KMS-11 (cell line): Measurements from ENCODE around the gene TGFA.

Experiments used
- H2AFZ ChIP-seq: fragments of 200-600 bp; sonication (generic); 2 replicates; pipeline ENCODE4 v1.6.1; 2016; ENCODE audit warnings: antibody characterized with exemption, mixed run types, low read depth
- H3K27ac ChIP-seq: fragments of 200-600 bp; sonication (generic); 2 replicates; pipeline ENCODE4 v1.6.1; 2016; ENCODE audit warnings: mild to moderate bottlenecking, mixed run types
- H3K27me3 ChIP-seq: fragments of 200-600 bp; sonication (generic); 2 replicates; pipeline ENCODE4 v1.6.1; 2017; ENCODE audit warnings: mild to moderate bottlenecking, low read depth, mixed run types, moderate library complexity; ENCODE audit not compliant: insufficient read depth
- H3K36me3 ChIP-seq: fragments of 200-600 bp; sonication (generic); 2 replicates; pipeline ENCODE4 v1.6.1; 2017; ENCODE audit warnings: mild to moderate bottlenecking, mixed run types; ENCODE audit not compliant: insufficient read depth
- H3K4me1 ChIP-seq: fragments of 200-600 bp; sonication (generic); 2 replicates; pipeline ENCODE4 v1.6.1; 2016; ENCODE audit warnings: mild to moderate bottlenecking, low read depth, mixed run types; ENCODE audit not compliant: poor library complexity, severe bottlenecking
- H3K4me2 ChIP-seq: fragments of 200-600 bp; sonication (generic); 2 replicates; pipeline ENCODE4 v1.7.0; 2016; ENCODE audit warnings: mild to moderate bottlenecking, mixed run types
- H3K4me3 ChIP-seq: fragments of 200-600 bp; sonication (generic); IDR thresholded peaks from 2 replicates; pipeline ENCODE4 v1.6.1; 2017; ENCODE audit warnings: low read depth, low read length, mixed read lengths; ENCODE audit not compliant: insufficient read depth
- H3K79me2 ChIP-seq: fragments of 200-600 bp; sonication (generic); 2 replicates; pipeline ENCODE4 v1.6.1; 2016; ENCODE audit warnings: low read depth, mixed run types; ENCODE audit not compliant: insufficient read depth
- H3K9ac ChIP-seq: fragments of 200-600 bp; sonication (generic); 2 replicates; pipeline ENCODE4 v1.6.1; 2016; ENCODE audit warnings: mild to moderate bottlenecking, mixed run types
- H4K20me1 ChIP-seq: fragments of 200-600 bp; sonication (generic); 2 replicates; pipeline ENCODE4 v1.6.1; 2016; ENCODE audit warnings: mild to moderate bottlenecking, mixed run types; ENCODE audit not compliant: insufficient read depth
- TF ChIP-seq, protein P1 (sequence below): fragments of 200-600 bp; sonication (generic); conservative IDR thresholded peaks from 2 replicates; pipeline ENCODE4 v1.6.1; 2017; ENCODE audit warnings: low read depth, mild to moderate bottlenecking, antibody characterized with exemption, low read length, moderate library complexity, mixed read lengths

The TGFA gene

DNA sequence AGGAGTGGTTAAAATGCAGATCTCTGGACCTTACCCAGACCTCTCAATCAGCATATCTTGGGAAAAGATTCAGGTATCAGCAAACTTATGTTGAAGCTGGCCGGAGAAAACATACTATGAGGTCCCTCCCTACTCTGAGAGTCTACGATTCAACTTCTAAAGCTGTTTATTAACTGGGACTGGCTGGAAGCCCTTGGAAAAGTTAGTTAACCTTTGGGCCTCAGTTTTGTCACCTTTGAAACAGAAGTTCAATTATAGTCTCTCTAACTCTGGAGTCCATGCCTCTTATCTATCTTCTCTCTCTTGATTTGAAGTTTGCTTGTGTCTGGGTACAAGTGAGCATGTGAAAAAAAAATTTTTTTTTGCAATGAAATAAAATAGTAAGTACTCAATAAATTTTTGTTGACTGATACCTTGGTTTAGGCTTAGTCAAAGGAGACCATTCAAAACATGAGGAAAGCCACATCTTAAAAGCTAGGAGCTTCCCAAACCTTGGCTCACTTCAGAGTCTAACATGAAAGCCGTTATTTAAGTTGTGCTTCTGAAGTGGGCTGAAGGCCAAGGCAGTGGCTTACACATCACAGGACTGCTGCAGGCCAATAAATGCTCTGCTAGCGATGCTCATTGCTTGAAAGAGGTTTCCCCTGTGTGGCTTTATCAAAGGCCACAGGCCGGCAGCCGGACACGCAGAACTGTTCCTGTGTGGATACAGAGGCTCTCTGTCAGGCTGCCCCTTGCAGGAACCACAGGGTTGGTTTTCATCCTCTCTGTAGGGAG, 141.1 kb downstream of the TGFA start:
- Histone ChIP-seq H3K79me2 (no peaks in the 10 kb centered on the region), H2AFZ (no peak overlapping the region), H3K36me3 (no peaks in the 10 kb centered on the region), H3K27me3 (no peaks in the 10 kb centered on the region), H3K4me2 (no peak overlapping the region), H3K27ac (no peak overlapping the region), H4K20me1 (no peaks in the 10 kb centered on the region), H3K4me3 (no peak overlapping the region), H3K9ac (no peak overlapping the region), H3K4me1 (no peaks in the 10 kb centered on the region)
- TF ChIP-seq, protein P1, sequence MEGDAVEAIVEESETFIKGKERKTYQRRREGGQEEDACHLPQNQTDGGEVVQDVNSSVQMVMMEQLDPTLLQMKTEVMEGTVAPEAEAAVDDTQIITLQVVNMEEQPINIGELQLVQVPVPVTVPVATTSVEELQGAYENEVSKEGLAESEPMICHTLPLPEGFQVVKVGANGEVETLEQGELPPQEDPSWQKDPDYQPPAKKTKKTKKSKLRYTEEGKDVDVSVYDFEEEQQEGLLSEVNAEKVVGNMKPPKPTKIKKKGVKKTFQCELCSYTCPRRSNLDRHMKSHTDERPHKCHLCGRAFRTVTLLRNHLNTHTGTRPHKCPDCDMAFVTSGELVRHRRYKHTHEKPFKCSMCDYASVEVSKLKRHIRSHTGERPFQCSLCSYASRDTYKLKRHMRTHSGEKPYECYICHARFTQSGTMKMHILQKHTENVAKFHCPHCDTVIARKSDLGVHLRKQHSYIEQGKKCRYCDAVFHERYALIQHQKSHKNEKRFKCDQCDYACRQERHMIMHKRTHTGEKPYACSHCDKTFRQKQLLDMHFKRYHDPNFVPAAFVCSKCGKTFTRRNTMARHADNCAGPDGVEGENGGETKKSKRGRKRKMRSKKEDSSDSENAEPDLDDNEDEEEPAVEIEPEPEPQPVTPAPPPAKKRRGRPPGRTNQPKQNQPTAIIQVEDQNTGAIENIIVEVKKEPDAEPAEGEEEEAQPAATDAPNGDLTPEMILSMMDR = no peak

DNA sequence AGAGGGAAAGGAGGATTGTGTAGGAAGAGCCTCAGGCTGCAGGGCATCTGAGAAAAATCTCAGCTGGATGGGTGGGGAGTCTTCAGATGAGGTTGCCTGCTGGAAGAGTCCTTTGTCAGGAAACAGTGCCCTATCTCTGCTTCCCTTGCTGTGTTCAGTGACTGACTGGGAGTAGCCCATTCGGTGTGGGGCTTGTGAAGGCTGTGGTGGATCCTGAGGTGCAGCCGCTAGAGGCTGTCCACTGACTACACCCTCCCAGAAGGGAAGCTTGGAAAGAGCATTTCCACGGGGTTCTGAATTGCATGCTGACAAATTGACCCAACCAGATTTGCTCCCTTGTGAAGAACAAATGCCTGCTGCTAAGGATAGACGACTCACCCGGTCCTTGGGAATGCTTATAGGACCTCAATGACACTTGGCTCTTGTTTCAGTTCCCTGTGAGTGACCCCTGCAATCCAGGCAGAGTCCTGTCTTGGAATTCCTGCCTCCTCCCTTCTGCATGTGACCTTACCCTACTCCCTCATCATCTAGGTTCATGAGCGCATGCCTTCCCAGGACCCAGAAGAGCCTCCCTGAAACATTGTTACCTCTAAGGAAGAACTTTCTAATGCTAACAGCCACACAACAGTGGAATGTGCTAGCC, 142.0 kb downstream of the TGFA start:
- H3K27ac ChIP-seq = no peak overlapping the region
- H3K79me2 ChIP-seq = no peaks in the 10 kb centered on the region
- H3K4me3 ChIP-seq = no peak overlapping the region
- H3K27me3 ChIP-seq = no peaks in the 10 kb centered on the region
- TF ChIP-seq, protein P1 = no peak
- H2AFZ ChIP-seq = no peak overlapping the region
- H3K9ac ChIP-seq = no peak overlapping the region
- no peak overlapping the region for H3K4me2 ChIP-seq
- H3K4me1 ChIP-seq = no peaks in the 10 kb centered on the region
- no peaks in the 10 kb centered on the region for H4K20me1 ChIP-seq
- no peaks in the 10 kb centered on the region for H3K36me3 ChIP-seq

DNA sequence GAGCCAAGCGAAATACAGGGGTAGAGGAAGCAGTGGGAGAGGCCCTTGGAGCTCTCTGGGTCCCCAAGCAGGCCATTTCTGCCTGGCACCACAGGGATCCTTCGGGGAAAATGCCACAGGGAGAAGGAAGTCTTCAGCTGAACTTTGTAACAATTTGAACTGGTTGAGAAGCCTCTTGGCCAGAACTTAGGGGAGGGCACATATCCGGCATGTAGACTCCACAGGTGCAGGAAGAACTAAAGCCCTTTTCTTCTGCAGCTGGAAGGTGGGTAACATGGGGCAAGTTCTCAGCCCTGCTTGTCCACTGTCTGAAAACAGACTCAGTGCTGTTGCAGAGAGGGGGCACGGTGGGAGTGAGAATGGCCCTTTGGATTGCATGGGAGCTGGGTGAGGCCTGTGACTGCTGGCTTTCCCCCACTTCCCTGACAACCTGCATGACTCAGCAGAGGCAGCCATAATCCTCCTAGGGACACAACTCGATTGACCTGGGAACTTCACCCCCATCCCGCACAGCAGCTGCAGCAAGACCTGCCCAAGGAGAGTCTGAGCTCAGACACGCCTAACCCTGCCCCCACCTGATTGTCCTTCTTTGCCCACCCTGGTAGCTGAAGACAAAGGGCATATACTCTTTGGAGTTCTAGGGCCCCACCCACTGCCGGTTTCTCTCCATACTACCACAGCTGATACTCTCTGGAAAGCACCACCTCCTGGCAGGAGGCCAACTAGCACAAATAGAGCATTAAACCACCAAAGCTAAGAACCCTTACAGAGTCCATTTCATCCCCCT, 150.2 kb downstream of the TGFA start:
- Histone ChIP-seq H3K4me2 (no peak overlapping the region), H3K4me1 (no peaks in the 10 kb centered on the region), H3K27ac (no peak overlapping the region), H3K27me3 (no peaks in the 10 kb centered on the region), H3K4me3 (no peak overlapping the region), H4K20me1 (no peaks in the 10 kb centered on the region), H3K9ac (no peak overlapping the region), H3K36me3 (no peaks in the 10 kb centered on the region), H3K79me2 (no peaks in the 10 kb centered on the region), H2AFZ (no peak overlapping the region; the same call in 1 of the 2 replicates)
- TF ChIP-seq, protein P1 = no peak

DNA sequence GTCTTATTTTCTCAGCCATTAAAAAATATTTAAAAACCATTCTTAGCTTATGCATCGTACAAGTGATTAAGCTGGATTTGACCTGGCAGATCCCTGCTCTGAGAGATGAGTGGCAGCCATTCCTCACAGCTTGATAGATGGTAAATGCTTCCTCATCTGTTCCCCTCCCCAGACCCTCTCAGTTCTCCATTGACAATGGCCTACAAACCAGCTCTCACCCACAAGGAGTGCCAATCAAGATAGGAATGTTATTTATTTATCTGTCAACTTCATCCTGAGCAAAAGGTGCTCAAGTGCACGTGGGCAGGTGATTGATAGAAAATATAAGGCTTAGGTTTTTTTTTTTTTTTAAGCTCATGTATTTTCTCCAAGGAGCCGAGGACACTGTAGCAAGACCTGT, 153.1 kb downstream of the TGFA start:
- Histone ChIP-seq H3K27ac (no peak overlapping the region), H3K4me2 (no peak overlapping the region), H2AFZ (no peak overlapping the region), H3K4me1 (no peaks in the 10 kb centered on the region), H4K20me1 (no peaks in the 10 kb centered on the region), H3K36me3 (no peaks in the 10 kb centered on the region), H3K79me2 (no peaks in the 10 kb centered on the region), H3K4me3 (no peak overlapping the region), H3K9ac (no peak overlapping the region), H3K27me3 (no peaks in the 10 kb centered on the region)
- TF ChIP-seq, protein P1 = no peak
